ENCODE measurements around the gene ETS1. TPM values are rescaled to one million over a fixed set of nuclear protein-coding genes. Genes with fewer than 3 reads are reported as not detected.

Gene ETS1
- total and polyA plus RNA-seq, 12 donors = 9.6 to 61.7 (median 43.1) TPM

- TF ChIP-seq POLR2A (IDR thresholded peaks at IDR 0.05) (no peak), CTCF (IDR thresholded peaks at IDR 0.05) (no peak)
- Histone ChIP-seq H3K27me3 (no peaks in the 10 kb centered on the region), H3K27ac (peak overlapping the region in 1 of 5 donors; percentile 55), H3K9me3 (replicated peaks in 1 of 3) (no peaks in the 10 kb centered on the region), H3K4me3 (no peak overlapping the region), H3K4me1 (replicated peaks in 1 of 2) (peaks cover 6 to 25% of the 10 kb centered on the region in 2 donors), H3K36me3 (replicated peaks in 1 of 2) (peaks cover 0 to 13% of the 10 kb centered on the region in 2 donors)
- DNase-seq = no peak
- intact Hi-C loops (cut with DNase I) = no loop called here
- 82 to 90% (median 85%) methylated on average over 12 to 15 of the region's 15 CpGs for WGBS, 4 donors
Observed at GRCh38 chr11:128465946-128466705, 121.2 kb downstream of the ETS1 start.

- peaks cover 6 to 23% of the 10 kb centered on the region in 2 donors for H3K4me1 ChIP-seq (replicated peaks in 1 of 2)
- 74 to 90% (median 87%) methylated on average over 9 of the region's 9 CpGs for WGBS, 4 donors
- H3K27me3 ChIP-seq = no peaks in the 10 kb centered on the region
- H3K36me3 ChIP-seq (replicated peaks in 1 of 2) = peaks cover 0 to 13% of the 10 kb centered on the region in 2 donors
- DNase-seq = no peak
- H3K4me3 ChIP-seq = no peak overlapping the region
- intact Hi-C loops (cut with DNase I) = no loop called here
- TF ChIP-seq POLR2A (IDR thresholded peaks at IDR 0.05) = no peak
- TF ChIP-seq CTCF (IDR thresholded peaks at IDR 0.05) = no peak
- peak overlapping the region in 1 of 5 donors; percentile 55 for H3K27ac ChIP-seq
- H3K9me3 ChIP-seq (replicated peaks in 1 of 3) = no peaks in the 10 kb centered on the region
Observed at GRCh38 chr11:128465531-128465930, 121.8 kb downstream of the ETS1 start.

GRCh38 chr11:128464878-128465450 is 122.4 kb downstream of the ETS1 start:
- WGBS, 4 donors = 77 to 89% (median 80%) methylated on average over 8 to 10 of the region's 10 CpGs
- Histone ChIP-seq H3K4me1 (replicated peaks in 1 of 2) (peaks cover 6 to 19% of the 10 kb centered on the region in 2 donors), H3K27ac (peak overlapping the region in 1 of 5 donors; percentile 17), H3K9me3 (replicated peaks in 1 of 3) (no peaks in the 10 kb centered on the region), H3K36me3 (replicated peaks in 1 of 2) (peaks cover 0 to 13% of the 10 kb centered on the region in 2 donors), H3K4me3 (no peak overlapping the region), H3K27me3 (no peaks in the 10 kb centered on the region)
- DNase-seq = no peak
- intact Hi-C loops (cut with DNase I) = no loop called here
- no peak for TF ChIP-seq CTCF (IDR thresholded peaks at IDR 0.05)
- no peak for TF ChIP-seq POLR2A (IDR thresholded peaks at IDR 0.05)

GRCh38 chr11:128463979-128464378 is 123.4 kb downstream of the ETS1 start:
- H3K27me3 ChIP-seq = no peaks in the 10 kb centered on the region
- DNase-seq = no peak
- peak overlapping the region in 2 of 5 donors; percentile 56 to 78 for H3K27ac ChIP-seq
- intact Hi-C loops (cut with DNase I) = no loop called here
- WGBS, 4 donors = 65 to 82% (median 71%) methylated on average over 3 of the region's 3 CpGs
- no peak for TF ChIP-seq POLR2A (IDR thresholded peaks at IDR 0.05)
- no peak for TF ChIP-seq CTCF (IDR thresholded peaks at IDR 0.05)
- H3K36me3 ChIP-seq (replicated peaks in 1 of 2) = peaks cover 0 to 21% of the 10 kb centered on the region in 2 donors
- peaks cover 6 to 19% of the 10 kb centered on the region in 2 donors for H3K4me1 ChIP-seq (replicated peaks in 1 of 2)
- no peaks in the 10 kb centered on the region for H3K9me3 ChIP-seq (replicated peaks in 1 of 3)
- H3K4me3 ChIP-seq = no peak overlapping the region

Data from adrenal gland (tissue), 12 donors.